Dendritic cell treated with granulocyte-macrophage colony-stimulating factor and Interleukin-4, amounts not matched to agents 40 ng/mL and 50 ng/mL, for 4 days (primary cell): ENCODE results near the gene FMNL2.
"Not testable (repeated sequence)": the region's sequence is repeated elsewhere in the genome, so short reads cannot be mapped to it uniquely, and the experiment has no call there.

Experiments used
- H3K27ac Mint-ChIP-seq: one replicate; pipeline ENCODE4 v1.8.0; 2022; ENCODE audit warnings: mild to moderate bottlenecking, mixed read lengths
- H3K27me3 Mint-ChIP-seq: one replicate; pipeline ENCODE4 v1.8.0; 2022; ENCODE audit warnings: mild to moderate bottlenecking, mixed read lengths
- H3K36me3 Mint-ChIP-seq: one replicate; pipeline ENCODE4 v1.8.0; 2022; ENCODE audit warnings: low read depth, mixed read lengths
- H3K4me1 Mint-ChIP-seq: one replicate; pipeline ENCODE4 v1.8.0; 2022; ENCODE audit warnings: low read depth, mixed read lengths
- H3K4me3 Mint-ChIP-seq: one replicate; pipeline ENCODE4 v1.8.0; 2022; ENCODE audit warnings: mild to moderate bottlenecking, moderate library complexity, mixed read lengths
- H3K9me3 Mint-ChIP-seq: one replicate; pipeline ENCODE4 v1.8.0; 2022; ENCODE audit warnings: mixed read lengths
- intact Hi-C: fragments of 100-400 bp; cut with micrococcal nuclease; formaldehyde crosslinking; loops from one replicate; pipeline ENCODE4 v1.15.0; 2022

FMNL2 gene

DNA sequence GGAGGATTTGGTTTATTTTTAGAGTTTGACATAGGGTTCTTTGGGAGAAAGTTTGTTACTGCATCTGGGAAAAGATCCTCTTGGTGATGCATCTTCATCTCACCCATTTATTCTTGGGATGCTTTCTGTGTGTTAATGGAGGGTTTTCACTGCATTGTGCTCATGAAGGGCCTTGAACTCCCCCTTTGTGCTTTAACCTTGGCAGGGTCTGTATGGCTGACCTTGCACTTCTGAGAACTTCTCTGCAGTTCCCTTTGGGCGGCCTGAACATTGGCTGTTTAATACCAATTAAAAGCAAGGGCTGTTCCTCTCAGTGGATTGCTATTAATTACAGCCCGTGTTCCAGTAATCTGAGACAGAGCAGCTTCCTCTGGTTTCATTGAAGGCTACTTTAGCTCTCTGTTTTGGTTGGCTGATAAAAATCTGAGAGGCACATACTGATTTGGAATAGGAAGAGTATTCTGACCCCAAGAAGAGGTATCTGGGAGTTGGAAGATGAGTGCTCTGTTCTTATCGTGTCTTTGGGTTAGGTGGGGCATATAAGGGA, 37.5 kb downstream of the FMNL2 start:
- H3K27ac Mint-ChIP-seq = no peak overlapping the region
- no peaks in the 10 kb centered on the region for H3K36me3 Mint-ChIP-seq
- H3K4me3 Mint-ChIP-seq = no peak overlapping the region
- no peaks in the 10 kb centered on the region for H3K27me3 Mint-ChIP-seq
- H3K4me1 Mint-ChIP-seq = no peaks in the 10 kb centered on the region
- intact Hi-C loops = no loop called here
- H3K9me3 Mint-ChIP-seq = no peaks in the 10 kb centered on the region

DNA sequence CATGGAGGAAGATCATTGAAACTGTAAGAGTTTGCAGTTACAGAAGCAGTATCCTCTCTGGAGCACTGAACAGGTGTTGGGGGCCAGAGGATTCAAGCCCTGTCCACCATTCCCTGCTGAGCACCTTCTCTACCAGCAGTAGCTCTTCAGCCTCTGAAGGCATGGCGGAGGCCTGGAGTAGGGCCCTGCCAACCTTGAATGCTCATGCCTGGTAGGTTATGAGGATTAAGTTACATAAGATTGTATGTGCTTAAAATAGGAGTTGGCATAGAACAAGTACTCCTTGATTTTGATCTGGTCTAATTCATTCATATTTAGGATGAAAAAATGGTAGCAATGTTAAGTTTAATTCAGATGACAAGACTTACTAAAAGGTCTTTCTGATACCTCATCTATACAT, 40.2 kb downstream of the FMNL2 start:
- intact Hi-C loops = no loop called here
- Mint-ChIP-seq H3K4me1 (no peaks in the 10 kb centered on the region), H3K4me3 (no peak overlapping the region), H3K9me3 (no peaks in the 10 kb centered on the region), H3K36me3 (no peaks in the 10 kb centered on the region), H3K27me3 (no peaks in the 10 kb centered on the region), H3K27ac (no peak overlapping the region)

DNA sequence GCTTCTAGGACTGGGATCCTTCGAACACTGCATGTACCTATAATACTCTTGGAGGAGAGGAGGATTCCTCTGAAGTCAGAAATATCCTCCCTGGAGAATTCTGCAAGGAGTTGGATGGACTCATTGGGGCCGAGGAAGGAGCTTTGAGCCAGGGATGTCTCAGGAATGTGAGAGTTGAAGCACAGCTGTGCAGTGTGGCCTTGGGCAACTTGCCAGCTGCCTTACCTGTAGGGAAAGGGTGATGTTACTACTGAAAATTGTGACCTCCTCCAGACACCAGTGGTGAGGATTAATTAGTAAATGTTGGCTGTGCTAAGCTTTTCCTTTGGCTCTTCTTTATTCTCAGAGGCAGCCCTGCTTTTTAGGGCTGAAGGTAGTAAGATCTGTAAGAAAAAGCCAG, 41.4 kb downstream of the FMNL2 start:
- H3K9me3 Mint-ChIP-seq = no peaks in the 10 kb centered on the region
- no peak overlapping the region for H3K27ac Mint-ChIP-seq
- H3K4me3 Mint-ChIP-seq = no peak overlapping the region
- H3K36me3 Mint-ChIP-seq = no peaks in the 10 kb centered on the region
- no peaks in the 10 kb centered on the region for H3K4me1 Mint-ChIP-seq
- H3K27me3 Mint-ChIP-seq = no peaks in the 10 kb centered on the region
- intact Hi-C loops = no loop called here

DNA sequence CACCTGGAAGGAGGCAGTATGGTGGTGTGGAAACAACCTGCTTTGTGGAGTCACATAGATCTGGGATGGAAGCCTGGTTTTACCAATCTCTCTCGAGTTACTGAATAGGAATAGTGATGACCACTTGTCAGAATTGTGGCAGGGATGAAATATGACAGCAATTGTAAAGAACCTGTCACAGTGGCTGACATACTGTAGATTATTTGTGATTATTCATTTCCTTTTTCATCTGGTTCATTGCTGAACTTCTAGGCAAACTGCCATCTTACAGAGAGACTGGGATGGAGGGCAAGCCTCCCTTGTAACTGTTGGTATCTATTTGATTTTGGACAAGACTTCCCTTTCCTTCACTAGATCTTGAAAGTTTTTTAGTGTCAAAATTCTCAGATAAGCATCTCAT, 42.0 kb downstream of the FMNL2 start:
- H3K4me1 Mint-ChIP-seq = no peaks in the 10 kb centered on the region
- no peaks in the 10 kb centered on the region for H3K9me3 Mint-ChIP-seq
- H3K36me3 Mint-ChIP-seq = no peaks in the 10 kb centered on the region
- intact Hi-C loops = no loop called here
- no peak overlapping the region for H3K27ac Mint-ChIP-seq
- H3K27me3 Mint-ChIP-seq = no peaks in the 10 kb centered on the region
- no peak overlapping the region for H3K4me3 Mint-ChIP-seq

DNA sequence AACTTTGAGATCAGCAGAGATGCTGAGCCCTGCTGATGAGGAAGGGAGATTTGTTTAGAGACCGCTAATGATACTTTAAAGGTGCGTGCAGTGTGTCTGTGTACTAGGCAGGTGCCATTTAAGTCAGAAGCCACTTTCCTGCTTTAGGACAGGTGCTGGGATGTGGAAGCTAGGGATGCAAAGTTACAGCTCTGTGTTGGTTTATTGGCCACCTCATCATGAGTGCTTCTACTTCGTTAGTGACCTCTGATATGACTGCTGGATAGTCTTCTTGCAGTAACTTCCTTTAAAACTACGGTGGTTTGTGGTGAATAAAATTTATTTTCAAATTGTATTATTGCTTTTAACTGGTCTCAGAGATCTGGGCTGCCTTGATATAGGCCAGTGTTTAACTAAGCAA, 44.1 kb downstream of the FMNL2 start:
- intact Hi-C loops = no loop called here
- no peak overlapping the region for H3K27ac Mint-ChIP-seq
- H3K27me3 Mint-ChIP-seq = no peaks in the 10 kb centered on the region
- no peaks in the 10 kb centered on the region for H3K4me1 Mint-ChIP-seq
- no peaks in the 10 kb centered on the region for H3K9me3 Mint-ChIP-seq
- H3K4me3 Mint-ChIP-seq = no peak overlapping the region
- H3K36me3 Mint-ChIP-seq = no peaks in the 10 kb centered on the region

DNA sequence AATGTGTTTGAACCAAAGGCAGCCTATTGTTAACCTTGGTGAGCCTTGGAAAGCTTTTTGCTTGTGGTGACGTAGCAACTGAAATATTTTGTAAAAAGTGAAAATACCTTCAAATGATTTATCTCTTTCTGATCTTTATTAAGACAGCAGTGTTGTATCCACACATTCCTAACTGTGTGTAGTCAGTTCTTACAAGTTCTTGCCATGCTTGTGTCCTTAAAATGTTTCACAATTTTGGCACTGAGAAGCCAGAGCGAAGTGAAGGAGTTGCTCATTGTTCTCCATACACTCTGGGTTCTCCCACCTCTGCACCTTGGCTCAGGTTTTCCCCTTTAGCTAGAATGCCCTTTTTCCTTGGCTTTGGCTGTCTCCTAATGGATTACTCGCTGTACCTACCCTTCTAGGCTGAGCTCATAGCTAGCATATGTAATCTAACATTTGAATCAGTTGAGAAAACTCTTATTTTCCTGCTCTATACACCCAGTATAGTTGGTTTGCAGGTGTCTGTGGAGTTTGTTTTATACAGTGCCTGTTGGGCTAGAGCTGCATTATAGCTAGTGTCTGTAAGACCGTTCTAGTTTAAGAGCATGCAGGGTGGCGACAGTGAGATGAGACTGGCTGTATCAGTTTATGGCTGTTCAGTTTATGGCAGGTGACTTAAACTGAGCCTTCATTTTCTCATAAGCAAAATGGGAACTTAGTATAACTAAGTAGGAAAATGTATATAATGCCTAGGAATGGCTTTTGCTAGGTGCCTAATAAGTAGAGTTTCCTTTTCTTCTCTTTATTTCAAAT, 45.5 kb downstream of the FMNL2 start:
- no peaks in the 10 kb centered on the region for H3K9me3 Mint-ChIP-seq
- no peak overlapping the region for H3K4me3 Mint-ChIP-seq
- H3K27me3 Mint-ChIP-seq = peaks cover 2% of the 10 kb centered on the region
- intact Hi-C loops = no loop called here
- no peak overlapping the region for H3K27ac Mint-ChIP-seq
- peaks cover 2% of the 10 kb centered on the region for H3K4me1 Mint-ChIP-seq
- H3K36me3 Mint-ChIP-seq = no peaks in the 10 kb centered on the region

DNA sequence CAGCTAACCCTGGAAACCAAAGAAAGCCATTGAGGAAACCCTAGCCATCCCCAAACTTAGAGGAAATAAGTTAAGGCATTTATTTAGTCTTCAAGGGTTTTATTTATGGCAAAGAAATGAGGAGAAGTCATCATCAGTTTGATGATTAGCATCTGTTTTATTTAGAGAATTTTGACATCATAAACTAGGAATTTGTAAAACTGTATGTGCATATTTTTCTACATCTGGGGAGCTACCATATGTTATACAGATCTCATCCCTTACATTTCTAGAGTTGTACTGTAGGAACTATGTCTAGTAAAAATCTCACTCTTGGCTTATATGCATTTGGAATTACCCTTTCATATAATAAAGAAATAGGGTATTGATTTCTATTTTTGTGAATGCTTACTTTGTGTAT, 48.7 kb downstream of the FMNL2 start:
- peaks cover 2% of the 10 kb centered on the region for H3K27me3 Mint-ChIP-seq
- peaks cover 13% of the 10 kb centered on the region for H3K4me1 Mint-ChIP-seq
- H3K4me3 Mint-ChIP-seq = no peak overlapping the region
- H3K9me3 Mint-ChIP-seq = peaks cover 9% of the 10 kb centered on the region
- intact Hi-C loops = no loop called here
- H3K27ac Mint-ChIP-seq = no peak overlapping the region
- no peaks in the 10 kb centered on the region for H3K36me3 Mint-ChIP-seq

DNA sequence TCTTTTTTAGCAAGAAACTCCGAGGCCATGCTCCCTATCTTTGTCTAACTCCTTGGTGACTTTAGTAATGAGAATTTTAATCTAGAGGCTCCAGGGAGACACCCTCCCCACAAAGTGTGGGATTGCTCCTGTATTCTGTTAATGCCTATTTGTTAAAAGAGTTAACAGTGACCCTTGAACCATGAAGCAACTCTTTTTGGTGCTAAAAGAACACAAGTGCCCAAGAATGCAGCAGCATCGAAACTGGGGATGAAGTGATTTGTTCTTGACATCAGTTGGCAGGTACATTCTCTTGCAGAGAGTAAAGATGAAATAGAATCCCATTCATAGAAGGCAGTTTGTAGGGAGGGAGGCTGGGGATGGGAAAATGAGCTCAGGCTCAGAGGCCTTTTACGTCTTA, 50.0 kb downstream of the FMNL2 start:
- H3K27me3 Mint-ChIP-seq = peaks cover 2% of the 10 kb centered on the region
- peaks cover 13% of the 10 kb centered on the region for H3K4me1 Mint-ChIP-seq
- H3K9me3 Mint-ChIP-seq = peaks cover 19% of the 10 kb centered on the region
- no peaks in the 10 kb centered on the region for H3K36me3 Mint-ChIP-seq
- intact Hi-C loops = no loop called here
- no peak overlapping the region for H3K27ac Mint-ChIP-seq
- H3K4me3 Mint-ChIP-seq = no peak overlapping the region

DNA sequence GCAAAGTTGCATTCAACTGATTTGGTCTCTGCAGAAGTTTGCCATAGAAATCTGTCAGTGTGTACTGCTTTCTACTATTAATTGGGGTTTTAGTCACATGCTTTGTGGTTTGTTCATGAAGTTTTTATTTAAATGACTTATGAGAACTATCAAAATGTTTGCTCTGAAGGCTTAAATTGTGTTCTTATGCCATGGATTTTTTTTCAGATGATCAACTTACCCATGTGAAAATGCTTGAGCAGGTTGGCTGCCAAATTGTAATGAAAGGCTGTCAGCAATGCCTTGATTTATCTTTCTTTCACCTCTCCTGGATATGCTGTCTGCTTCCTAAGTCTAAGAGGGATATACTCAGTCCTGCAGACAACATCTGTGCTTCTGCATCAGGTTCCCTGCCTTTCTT, 50.7 kb downstream of the FMNL2 start:
- H3K27me3 Mint-ChIP-seq = peaks cover 2% of the 10 kb centered on the region
- intact Hi-C loops = no loop called here
- H3K9me3 Mint-ChIP-seq = peaks cover 23% of the 10 kb centered on the region
- H3K4me1 Mint-ChIP-seq = peaks cover 13% of the 10 kb centered on the region
- no peaks in the 10 kb centered on the region for H3K36me3 Mint-ChIP-seq
- H3K4me3 Mint-ChIP-seq = no peak overlapping the region
- no peak overlapping the region for H3K27ac Mint-ChIP-seq

DNA sequence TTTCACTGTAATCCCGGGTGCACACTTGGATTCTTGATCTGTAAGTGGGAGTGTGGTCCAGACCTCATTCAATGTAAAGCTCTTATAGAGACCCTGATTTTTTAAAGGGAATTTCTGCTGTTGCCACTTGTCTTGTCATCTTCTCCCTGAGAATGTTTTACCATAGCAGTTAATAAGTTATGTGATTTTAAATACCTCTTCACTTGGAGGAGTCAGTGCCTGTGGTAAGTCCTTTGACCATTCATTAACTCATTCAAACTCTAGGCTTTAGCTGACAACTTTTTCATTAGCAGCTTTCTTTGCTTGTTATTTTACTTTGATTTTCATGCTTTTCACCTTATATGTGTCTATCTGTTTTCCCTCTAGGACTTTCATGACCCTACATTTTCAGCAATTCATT, 51.3 kb downstream of the FMNL2 start:
- H3K9me3 Mint-ChIP-seq = peaks cover 23% of the 10 kb centered on the region
- peaks cover 16% of the 10 kb centered on the region for H3K4me1 Mint-ChIP-seq
- H3K27me3 Mint-ChIP-seq = peaks cover 2% of the 10 kb centered on the region
- no peaks in the 10 kb centered on the region for H3K36me3 Mint-ChIP-seq
- intact Hi-C loops = no loop called here
- no peak overlapping the region for H3K27ac Mint-ChIP-seq
- H3K4me3 Mint-ChIP-seq = no peak overlapping the region

DNA sequence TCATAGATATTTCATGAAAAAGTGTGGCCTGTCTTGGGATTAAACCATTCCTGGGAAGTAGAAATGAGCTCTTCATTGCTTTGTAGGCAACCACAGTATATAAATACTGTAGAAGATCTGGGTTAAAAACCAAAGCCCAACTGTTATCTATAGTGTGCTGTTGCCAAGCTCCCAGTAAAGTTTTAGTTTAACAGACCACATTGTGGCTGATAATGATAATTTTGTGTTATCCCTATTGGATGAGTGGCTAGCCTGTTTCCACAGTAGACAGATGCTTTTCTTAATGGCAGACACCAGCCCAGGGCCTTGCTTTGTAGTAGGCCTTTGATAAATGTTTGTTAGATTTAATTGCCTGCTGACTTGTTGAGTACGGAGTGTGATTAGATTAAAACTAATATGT, 52.1 kb downstream of the FMNL2 start:
- peaks cover 23% of the 10 kb centered on the region for H3K9me3 Mint-ChIP-seq
- H3K4me3 Mint-ChIP-seq = no peak overlapping the region
- no peak overlapping the region for H3K27ac Mint-ChIP-seq
- H3K27me3 Mint-ChIP-seq = peaks cover 2% of the 10 kb centered on the region
- intact Hi-C loops = no loop called here
- H3K4me1 Mint-ChIP-seq = peaks cover 19% of the 10 kb centered on the region
- H3K36me3 Mint-ChIP-seq = no peaks in the 10 kb centered on the region

DNA sequence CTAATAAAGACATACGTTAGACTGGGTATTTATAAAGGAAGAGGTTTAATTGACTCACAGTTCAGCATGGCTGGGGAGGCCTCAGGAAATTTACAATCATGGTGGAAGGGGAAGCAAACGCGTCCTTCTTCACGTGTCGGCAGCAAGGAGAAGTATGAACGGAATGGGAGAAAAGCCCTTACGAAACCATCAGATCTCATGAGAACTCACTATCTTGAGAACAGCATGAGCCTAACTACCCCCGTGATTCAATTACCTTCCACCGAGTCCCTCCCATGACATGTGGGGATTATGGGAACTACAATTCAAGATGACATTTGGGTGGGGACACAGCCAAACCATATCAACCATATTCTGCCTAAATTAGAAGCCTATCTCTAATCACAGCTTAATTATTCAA, 53.3 kb downstream of the FMNL2 start:
- peaks cover 25% of the 10 kb centered on the region for H3K4me1 Mint-ChIP-seq
- intact Hi-C loops = not testable (repeated sequence)

DNA sequence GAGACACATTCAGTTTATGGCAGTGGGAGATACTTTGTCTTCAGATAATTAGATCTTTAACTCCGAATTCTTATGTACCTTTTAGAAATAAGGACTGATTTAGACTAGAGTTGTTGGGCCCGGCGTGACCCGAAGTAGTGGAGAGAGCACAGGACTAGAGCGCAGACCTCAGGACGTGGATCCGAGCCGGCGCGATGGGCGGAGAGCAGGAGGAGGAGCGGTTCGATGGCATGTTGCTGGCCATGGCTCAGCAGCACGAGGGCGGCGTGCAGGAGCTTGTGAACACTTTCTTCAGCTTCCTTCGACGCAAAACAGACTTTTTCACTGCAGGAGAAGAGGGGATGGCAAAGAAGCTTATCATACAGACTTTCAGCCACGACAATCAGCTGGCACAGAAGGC, 54.5 kb downstream of the FMNL2 start:
- Mint-ChIP-seq H3K27ac (no peak overlapping the region), H3K4me1 (peaks cover 25% of the 10 kb centered on the region)
- intact Hi-C loops = no loop called here

More for the DNA sequence above, 53.3 kb downstream of the FMNL2 start:
- H3K4me3 Mint-ChIP-seq, H3K36me3 Mint-ChIP-seq, H3K27me3 Mint-ChIP-seq: not testable (repeated sequence)
- Mint-ChIP-seq H3K27ac (peak overlapping the region; percentile 53), H3K9me3 (peaks cover 23% of the 10 kb centered on the region)

DNA sequence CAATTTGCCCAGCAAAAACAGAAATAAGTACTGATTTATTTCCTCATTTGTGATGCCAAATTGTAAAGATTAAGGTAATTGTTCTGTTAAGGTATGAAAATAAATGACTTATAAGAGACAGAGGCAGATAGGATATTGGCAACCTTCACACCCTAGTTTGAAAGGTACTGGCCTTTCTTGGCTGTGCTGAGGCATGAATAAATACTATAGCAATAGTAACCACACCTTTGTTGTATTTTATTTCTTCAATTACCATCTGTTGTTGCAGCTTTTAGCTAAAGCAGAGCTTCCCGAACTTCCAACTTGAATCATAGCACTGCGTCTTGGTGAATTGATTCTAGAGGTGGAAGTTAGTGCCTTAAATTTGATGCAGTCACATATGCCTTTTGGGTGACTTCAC, 55.9 kb downstream of the FMNL2 start:
- Mint-ChIP-seq H3K27ac (no peak overlapping the region), H3K27me3 (no peaks in the 10 kb centered on the region), H3K36me3 (no peaks in the 10 kb centered on the region), H3K4me3 (no peak overlapping the region), H3K4me1 (peaks cover 20% of the 10 kb centered on the region), H3K9me3 (peaks cover 23% of the 10 kb centered on the region)
- intact Hi-C loops = no loop called here

More for the DNA sequence above, 54.5 kb downstream of the FMNL2 start:
- Mint-ChIP-seq H3K27me3 (peaks cover 2% of the 10 kb centered on the region), H3K36me3 (no peaks in the 10 kb centered on the region), H3K4me3 (no peak overlapping the region), H3K9me3 (peaks cover 23% of the 10 kb centered on the region)

DNA sequence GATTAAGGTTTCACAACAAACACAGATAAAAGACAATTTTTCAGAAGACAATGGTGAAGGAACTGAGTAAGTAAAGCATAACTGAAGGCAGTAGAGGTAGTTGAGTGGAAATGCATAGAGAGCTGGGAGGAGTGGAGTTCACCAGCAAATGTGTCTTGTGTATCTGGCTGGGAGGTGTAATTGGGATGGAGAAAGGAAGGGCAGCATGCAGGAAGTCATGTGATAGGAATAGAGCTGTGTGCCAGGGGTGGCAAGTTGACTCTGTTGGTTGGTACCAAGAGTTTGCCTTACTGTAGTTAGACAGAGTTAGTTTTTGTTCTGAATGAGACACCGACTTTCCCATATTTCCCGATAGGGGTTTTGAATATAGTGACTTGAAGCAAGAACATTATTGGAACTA, 56.3 kb downstream of the FMNL2 start:
- no peak overlapping the region for H3K27ac Mint-ChIP-seq
- no peaks in the 10 kb centered on the region for H3K27me3 Mint-ChIP-seq
- H3K4me1 Mint-ChIP-seq = peaks cover 20% of the 10 kb centered on the region
- no peak overlapping the region for H3K4me3 Mint-ChIP-seq
- no peaks in the 10 kb centered on the region for H3K36me3 Mint-ChIP-seq
- H3K9me3 Mint-ChIP-seq = peaks cover 23% of the 10 kb centered on the region
- intact Hi-C loops = no loop called here
